ENCODE data around the gene UBE4A.

- TF ChIP-seq MAX (IDR thresholded peaks at IDR 0.05) (no peak), RAD21 (IDR thresholded peaks at IDR 0.05; ENCODE audit: low read depth) (no peak), CREB1 (IDR thresholded peaks at IDR 0.05; ENCODE audit: low read depth) (no peak), REST (IDR thresholded peaks at IDR 0.05; ENCODE audit: low read depth) (no peak), YY1 (IDR thresholded peaks at IDR 0.05; ENCODE audit: low read depth) (no peak), USF1 (IDR thresholded peaks at IDR 0.05) (no peak), TEAD4 (IDR thresholded peaks at IDR 0.05) (no peak), TAF1 (IDR thresholded peaks at IDR 0.05; ENCODE audit: low read depth) (no peak), TCF12 (IDR thresholded peaks at IDR 0.05; ENCODE audit: low read depth) (no peak)
Observed at GRCh38 chr11:118322721-118323120, 36.7 kb upstream of the UBE4A start.

Measured in Ishikawa (cell line).